Endothelial cell (in vitro differentiated cells): ENCODE measurements around the gene AKIRIN1. TPM values are rescaled to one million over a fixed set of nuclear protein-coding genes. Genes with fewer than 3 reads are reported as not detected.
A peak's percentile ranks its signal among the peaks of the same experiment; 100 is the strongest.
"Not testable (repeated sequence)": the region's sequence is repeated elsewhere in the genome, so short reads cannot be mapped to it uniquely, and the experiment has no call there.

Experiments used
- DNase-seq: peaks from one replicate; pipeline ENCODE4 v3.0.0; 2021; ENCODE audit warnings: low spot score
- H3K27ac Mint-ChIP-seq: one replicate; pipeline ENCODE4 v1.8.0; 2021; ENCODE audit warnings: mixed read lengths, inconsistent platforms; ENCODE audit not compliant: unreplicated experiment
- H3K27me3 Mint-ChIP-seq: one replicate; pipeline ENCODE4 v1.8.0; 2021; ENCODE audit warnings: mild to moderate bottlenecking, moderate library complexity, mixed read lengths, inconsistent platforms; ENCODE audit not compliant: unreplicated experiment
- H3K36me3 Mint-ChIP-seq: one replicate; pipeline ENCODE4 v1.8.0; 2021; ENCODE audit warnings: mild to moderate bottlenecking, low read depth, mixed read lengths, inconsistent platforms; ENCODE audit not compliant: unreplicated experiment
- H3K4me1 Mint-ChIP-seq: one replicate; pipeline ENCODE4 v1.8.0; 2021; ENCODE audit warnings: mild to moderate bottlenecking, mixed read lengths, inconsistent platforms; ENCODE audit not compliant: unreplicated experiment
- H3K4me3 Mint-ChIP-seq: one replicate; pipeline ENCODE4 v1.8.0; 2021; ENCODE audit warnings: mild to moderate bottlenecking, mixed read lengths, inconsistent platforms; ENCODE audit not compliant: unreplicated experiment
- H3K9me3 Mint-ChIP-seq: one replicate; pipeline ENCODE4 v1.8.0; 2021; ENCODE audit warnings: mixed read lengths, inconsistent platforms; ENCODE audit not compliant: unreplicated experiment
- CTCF ChIP-seq: fragments of 200-600 bp; sonication (generic); IDR thresholded peaks from one replicate; pipeline ENCODE4 v1.5.0; 2021; ENCODE audit warnings: antibody characterized with exemption; ENCODE audit not compliant: unreplicated experiment
- total RNA-seq: library from RNA; stranded (reverse); fragmentation: NEBNext Ultra II Directional; extraction: Animal tissue kit (Norgen Biotek cat#: 25700); gene quantifications from one replicate; pipeline ENCODE4 v1.2.1, GENCODE V29; 2021; ENCODE audit not compliant: unreplicated experiment

Gene AKIRIN1
- total RNA-seq, 1 donor from 2014 or later, result 81.3 TPM

- no peak overlapping the region for H3K4me3 Mint-ChIP-seq
- TF ChIP-seq CTCF, result no peak
Measured at GRCh38 chr1:39051956-39052355, 60.9 kb downstream of the AKIRIN1 start.

GRCh38 chr1:39055213-39055710 is 64.2 kb downstream of the AKIRIN1 start:
- not testable (repeated sequence) for H3K9me3 Mint-ChIP-seq, H3K4me3 Mint-ChIP-seq, H3K27me3 Mint-ChIP-seq, DNase-seq, H3K27ac Mint-ChIP-seq, H3K4me1 Mint-ChIP-seq, H3K36me3 Mint-ChIP-seq

More at GRCh38 chr1:39051956-39052355, 60.9 kb downstream of the AKIRIN1 start:
- H3K4me1 Mint-ChIP-seq, result peaks cover 8% of the 10 kb centered on the region
- no peak for DNase-seq
- H3K27me3 Mint-ChIP-seq, result no peaks in the 10 kb centered on the region
- peak overlapping the region; percentile 76 for H3K27ac Mint-ChIP-seq
- H3K36me3 Mint-ChIP-seq, result peaks cover 6% of the 10 kb centered on the region
- H3K9me3 Mint-ChIP-seq, result no peaks in the 10 kb centered on the region

Other genes starting within 250 kb of the AKIRIN1 start
- 27.3 TPM for gene RRAGC, start 131.5 kb upstream of the AKIRIN1 start, total RNA-seq
- gene MYCBP, start 117.9 kb upstream of the AKIRIN1 start, total RNA-seq, result 34.6 TPM
- not detected for gene GJA9, start 109.7 kb upstream of the AKIRIN1 start, total RNA-seq
- gene RHBDL2, start 49.4 kb upstream of the AKIRIN1 start, total RNA-seq, result not detected
- 200 TPM for gene NDUFS5, start 35.1 kb downstream of the AKIRIN1 start, total RNA-seq
- gene MACF1, start 213.4 kb downstream of the AKIRIN1 start, total RNA-seq, result 511 TPM